Measurements from ENCODE around the gene TMCO2. TPM values are rescaled to one million over a fixed set of nuclear protein-coding genes. Genes with fewer than 3 reads are reported as not detected.

Gene TMCO2
- total RNA-seq, 1 donor from 2014 or later = not detected

GRCh38 chr1:40256401-40257084, 8.8 kb downstream of the TMCO2 start:
- no peak for ATAC-seq
- no peak for DNase-seq (ENCODE audit: low spot score)
- intact Hi-C loops (cut with DNase I) = no loop called here

- DNase-seq (ENCODE audit: low spot score) (no peak), ATAC-seq (peak; percentile 9)
- intact Hi-C loops (cut with DNase I) = no loop called here
Observed at GRCh38 chr1:40257313-40257687, 9.6 kb downstream of the TMCO2 start.

- intact Hi-C loops (cut with DNase I) = no loop called here
- ATAC-seq (peak; percentile 99), DNase-seq (ENCODE audit: low spot score) (peak; percentile 96)
Observed at GRCh38 chr1:40257688-40258444, 10.1 kb downstream of the TMCO2 start, which contains the start of gene ZMPSTE24. Gene ZMPSTE24 (plus strand): TSS chr1:40258236. CDS start chr1:40258272, 36 bp downstream.

- ATAC-seq (peak; percentile 5), DNase-seq (ENCODE audit: low spot score) (no peak)
- intact Hi-C loops (cut with DNase I) = no loop called here
Observed at GRCh38 chr1:40258445-40258769, 10.7 kb downstream of the TMCO2 start.

DNA sequence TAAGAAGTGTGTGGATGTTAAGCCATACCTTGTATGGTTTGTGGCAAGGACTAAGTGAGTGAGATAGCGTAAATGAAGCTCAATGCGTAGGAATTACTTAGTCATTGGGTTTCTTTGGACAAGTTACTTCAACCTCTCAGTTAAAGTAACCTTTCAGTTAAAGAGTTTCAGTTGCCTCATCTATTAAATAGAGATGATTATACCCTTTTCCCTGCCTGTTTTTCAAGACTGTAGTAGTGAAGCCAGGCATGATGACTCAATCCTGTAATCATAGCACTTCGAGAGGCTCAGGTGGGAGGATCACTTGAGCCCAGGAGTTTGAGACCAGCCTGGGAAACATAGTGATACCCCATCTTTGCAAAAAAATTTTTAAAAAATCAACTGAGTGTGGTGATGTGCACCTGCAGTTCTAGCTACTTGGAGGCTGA, 16.6 kb downstream of the TMCO2 start:
- intact Hi-C loops (cut with DNase I) = no loop called here
- ATAC-seq (no peak), DNase-seq (ENCODE audit: low spot score) (no peak)

DNA sequence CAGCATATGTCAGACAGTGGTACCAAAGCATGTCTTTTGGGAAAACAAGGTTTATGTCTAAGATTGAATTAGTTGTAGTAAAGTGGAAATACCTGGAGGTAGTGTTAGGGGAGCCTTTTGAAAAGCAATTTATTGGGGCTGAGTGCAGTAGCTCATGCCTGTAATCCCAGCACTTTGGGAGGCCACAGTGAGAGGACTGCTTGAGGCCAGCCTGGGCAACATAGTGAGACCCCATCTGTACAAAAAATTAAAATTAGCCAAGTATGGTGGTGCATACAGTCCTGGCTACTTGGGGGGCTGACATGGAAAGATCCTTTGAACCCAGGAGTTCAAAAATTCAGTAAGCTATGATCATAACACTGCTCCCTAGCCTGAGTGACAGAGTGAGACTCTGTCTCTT, 17.6 kb downstream of the TMCO2 start:
- ATAC-seq (no peak), DNase-seq (ENCODE audit: low spot score) (no peak)
- intact Hi-C loops (cut with DNase I) = no loop called here

DNA sequence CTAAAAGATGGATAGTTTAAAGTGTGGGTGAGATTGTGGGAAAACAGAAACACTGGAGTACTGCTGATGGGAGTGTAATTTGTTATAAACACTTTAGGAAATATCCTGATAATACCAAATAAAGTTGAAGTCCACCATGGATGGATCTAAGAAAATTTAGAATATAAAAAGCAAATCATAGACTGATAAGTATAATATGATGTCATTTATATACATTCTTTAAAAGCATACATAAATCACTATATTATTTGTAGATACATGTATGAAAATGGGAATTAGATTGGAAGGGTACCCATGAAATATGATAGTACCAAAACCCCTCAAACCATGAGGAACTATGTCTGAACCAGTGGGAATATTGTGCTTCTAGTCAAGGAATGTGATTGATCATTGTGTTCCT, 18.2 kb downstream of the TMCO2 start:
- DNase-seq (ENCODE audit: low spot score) (no peak), ATAC-seq (no peak)
- intact Hi-C loops (cut with DNase I) = no loop called here

DNA sequence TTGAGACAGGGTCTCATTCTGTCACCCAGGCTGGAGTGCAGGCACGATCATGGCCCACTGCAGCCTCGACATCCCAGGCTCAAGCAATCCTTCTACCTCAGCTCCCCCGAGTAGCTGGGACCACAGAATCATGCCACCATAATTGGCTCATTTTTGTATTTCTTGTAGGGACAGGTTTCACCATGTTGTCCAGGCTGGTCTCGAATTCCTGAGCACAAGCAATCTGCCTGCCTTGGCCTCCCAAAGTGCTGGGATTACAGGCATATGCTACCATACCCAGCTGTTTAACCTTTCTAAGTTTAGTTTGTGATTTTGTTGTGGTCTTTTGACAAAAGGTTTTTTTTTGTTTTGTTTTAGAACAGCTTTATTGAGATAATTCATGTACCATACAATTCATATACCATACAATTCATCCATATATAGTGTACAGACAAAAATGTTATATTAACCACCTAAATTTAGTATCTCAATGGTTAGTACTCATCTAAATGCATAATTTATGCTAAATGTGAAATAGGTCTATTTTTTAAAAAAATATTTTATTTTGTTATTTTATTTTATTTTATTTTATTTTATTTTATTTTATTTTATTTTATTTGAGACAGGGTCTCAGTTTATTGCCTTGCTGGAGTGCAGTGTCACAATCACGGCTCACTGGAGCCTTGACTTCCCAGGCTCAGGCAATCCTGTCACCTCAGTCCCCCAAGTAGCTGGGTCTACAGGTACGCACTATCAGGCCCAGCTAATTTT, 19.2 kb downstream of the TMCO2 start:
- no peak for ATAC-seq
- no peak for DNase-seq (ENCODE audit: low spot score)
- intact Hi-C loops (cut with DNase I) = no loop called here

- intact Hi-C loops (cut with DNase I) = no loop called here
- DNase-seq (ENCODE audit: low spot score) (no peak), ATAC-seq (peak; percentile 97)
Observed at GRCh38 chr1:40267767-40268187, 20.0 kb downstream of the TMCO2 start.

GRCh38 chr1:40268211-40268610, 20.5 kb downstream of the TMCO2 start:
- no peak for DNase-seq (ENCODE audit: low spot score)
- intact Hi-C loops (cut with DNase I) = no loop called here
- no peak for ATAC-seq

DNA sequence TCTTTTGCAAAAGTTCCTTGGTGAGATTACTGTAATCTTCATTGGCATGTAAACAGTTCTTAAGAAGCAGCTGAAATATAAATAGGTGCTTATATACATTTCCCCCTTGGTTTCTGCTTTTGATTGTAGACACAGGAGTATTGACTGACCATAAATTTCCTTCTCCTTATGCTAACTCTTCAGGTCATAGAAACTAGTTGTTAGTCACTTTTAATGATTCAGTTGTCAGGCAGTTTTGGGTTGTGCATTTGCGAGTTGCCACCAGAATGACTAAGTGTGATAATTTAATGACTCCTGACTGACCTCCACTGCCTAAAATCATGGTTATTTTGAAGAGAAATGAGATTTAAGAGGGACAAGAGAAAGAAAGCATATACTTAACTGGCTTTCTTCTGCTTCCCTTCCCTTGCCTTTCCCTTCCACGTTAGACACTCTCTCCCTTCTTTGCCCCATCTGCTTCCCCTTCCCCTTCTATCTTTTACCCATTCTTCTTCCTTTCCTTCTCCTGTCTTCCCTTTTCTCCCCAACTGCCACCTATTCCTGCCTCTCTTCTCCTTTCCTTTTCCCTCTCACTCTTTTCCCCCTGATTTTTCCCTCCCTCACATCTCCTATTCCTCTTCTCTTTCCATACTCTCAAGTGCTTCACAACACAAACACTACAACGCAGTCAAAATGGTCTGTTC, 22.6 kb downstream of the TMCO2 start:
- ATAC-seq (no peak), DNase-seq (ENCODE audit: low spot score) (no peak)
- intact Hi-C loops (cut with DNase I) = no loop called here

DNA sequence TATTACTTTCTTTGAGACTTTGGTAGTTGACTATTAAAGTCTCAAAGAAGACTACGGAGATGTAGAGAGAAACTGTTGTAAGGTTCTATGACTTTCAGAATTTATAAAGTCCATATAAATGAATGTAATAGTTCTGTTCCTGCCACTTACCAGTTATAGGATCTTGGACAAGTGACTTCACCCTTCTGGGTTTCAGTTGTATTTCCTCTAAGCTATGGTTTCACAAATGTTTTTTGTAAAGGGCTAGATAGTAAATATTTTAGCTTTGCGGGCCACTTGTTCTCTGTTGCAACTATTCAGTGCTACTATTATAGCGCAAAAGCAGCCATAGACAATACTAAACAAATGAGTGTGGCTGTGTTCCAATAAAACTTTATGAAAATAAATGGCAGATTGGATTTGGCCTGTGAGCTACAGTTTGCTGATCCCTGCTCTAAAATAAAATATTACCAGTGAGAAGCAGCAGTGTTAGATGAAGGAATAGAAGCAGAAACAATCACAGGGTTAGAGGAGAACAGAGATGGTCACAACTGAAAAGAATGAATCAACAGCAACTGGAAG, 25.0 kb downstream of the TMCO2 start:
- no peak for ATAC-seq
- intact Hi-C loops (cut with DNase I) = no loop called here
- DNase-seq (ENCODE audit: low spot score) = no peak

DNA sequence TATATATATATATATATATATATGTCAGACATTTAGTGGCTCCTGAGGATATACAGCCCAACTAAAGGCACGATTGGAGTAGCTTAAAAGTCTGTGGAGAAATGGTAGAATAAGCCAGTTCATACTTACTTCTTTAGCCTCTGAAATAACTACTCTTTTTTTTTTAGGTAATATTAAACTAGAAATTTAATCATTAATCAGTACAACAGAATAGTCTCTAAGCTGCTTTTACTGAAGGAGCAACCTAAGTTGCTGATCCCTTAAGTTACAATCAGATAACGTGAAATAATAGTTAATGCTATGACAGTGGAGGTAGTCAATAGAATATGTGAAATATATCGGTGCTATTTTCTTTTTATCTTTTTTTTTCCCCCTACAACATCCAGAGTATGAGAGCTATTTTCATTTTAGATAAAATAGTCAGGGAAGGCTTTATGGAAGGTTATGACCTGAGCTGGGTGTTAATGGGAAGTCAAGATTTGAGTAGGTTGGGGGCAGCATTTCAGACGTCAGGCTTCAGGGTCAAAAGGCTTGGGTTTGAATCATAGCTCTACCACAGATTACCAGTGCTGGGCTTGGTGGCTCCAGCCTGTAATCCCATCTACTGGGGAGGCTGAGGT, 25.9 kb downstream of the TMCO2 start:
- no peak for DNase-seq (ENCODE audit: low spot score)
- no peak for ATAC-seq
- intact Hi-C loops (cut with DNase I) = no loop called here

DNA sequence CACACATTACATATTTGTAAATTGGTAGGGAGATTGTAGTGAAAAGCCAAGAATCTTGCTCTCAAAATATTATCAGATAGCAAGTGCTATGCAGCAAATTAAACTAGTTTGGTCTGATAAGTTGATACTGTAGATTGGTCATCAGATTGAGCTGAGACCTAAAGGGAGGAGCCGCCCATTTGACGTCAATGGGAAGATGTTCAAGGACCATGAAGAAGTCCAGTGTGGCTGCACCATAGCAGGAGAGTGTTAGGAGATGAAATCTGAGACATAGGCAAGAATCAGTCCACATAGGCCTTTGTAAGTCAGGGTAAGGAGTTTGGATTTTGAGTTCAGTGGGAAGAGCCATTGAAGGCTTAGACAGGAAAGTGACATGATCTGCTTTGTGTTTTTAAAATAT, 26.6 kb downstream of the TMCO2 start:
- intact Hi-C loops (cut with DNase I) = no loop called here
- DNase-seq (ENCODE audit: low spot score) (no peak), ATAC-seq (no peak)

DNA sequence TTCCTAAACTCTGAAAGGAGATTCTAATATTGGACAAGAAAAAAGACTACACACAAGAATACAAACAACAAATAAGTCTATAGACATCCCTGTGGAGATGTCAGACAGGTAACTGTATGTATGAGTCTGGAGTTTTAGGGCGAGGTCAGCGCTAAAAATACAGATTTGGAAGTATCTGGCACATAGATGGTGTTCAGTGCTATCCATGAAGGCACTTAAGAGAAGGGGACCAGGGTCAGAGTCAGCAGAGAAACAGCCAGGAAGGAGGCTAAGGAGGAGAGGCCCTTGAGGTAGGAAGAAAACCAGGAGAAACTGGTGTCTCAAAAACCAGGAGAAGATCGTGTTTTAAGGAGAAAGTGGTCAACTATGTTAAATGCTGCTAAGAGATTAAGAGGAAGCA, 28.4 kb downstream of the TMCO2 start:
- ATAC-seq (no peak), DNase-seq (ENCODE audit: low spot score) (no peak)
- intact Hi-C loops (cut with DNase I) = no loop called here

DNA sequence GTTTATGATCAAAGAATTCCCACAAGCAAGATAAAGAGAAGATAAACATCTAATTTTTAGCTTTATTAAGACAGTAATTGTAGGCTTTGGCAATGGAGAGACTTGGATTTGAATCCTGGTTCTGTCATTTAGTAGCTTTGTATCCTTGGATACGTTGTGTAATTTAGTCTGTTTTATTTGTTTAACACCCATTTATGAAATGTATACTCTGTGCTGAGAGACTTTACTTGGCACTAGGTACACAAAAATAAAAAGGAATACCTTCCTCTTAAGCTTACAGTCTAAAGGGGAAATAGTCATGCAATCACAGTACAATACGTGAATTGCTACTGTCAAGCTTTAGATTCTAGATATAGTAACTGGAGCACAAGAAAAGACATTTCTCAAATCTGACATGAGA, 34.1 kb downstream of the TMCO2 start:
- intact Hi-C loops (cut with DNase I) = no loop called here
- DNase-seq (ENCODE audit: low spot score) (no peak), ATAC-seq (no peak)

DNA sequence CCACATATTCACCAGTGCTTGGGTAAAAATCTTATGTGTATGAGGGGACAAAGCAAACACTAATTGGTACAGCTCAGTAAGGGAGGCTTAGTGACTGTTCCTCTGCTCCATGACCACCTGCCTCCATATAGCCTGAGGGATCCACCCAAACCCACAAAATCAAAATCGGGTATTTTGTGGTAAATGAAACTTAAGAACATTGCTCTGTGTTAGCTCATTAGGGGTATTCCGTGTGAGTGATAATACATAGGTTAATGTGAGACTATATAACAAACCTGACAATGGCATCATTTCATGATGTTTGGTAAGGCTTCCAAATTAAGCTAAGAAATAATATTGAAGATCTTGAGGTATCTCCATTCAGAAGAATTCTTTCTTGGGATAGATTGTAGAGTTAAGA, 43.6 kb downstream of the TMCO2 start:
- DNase-seq (ENCODE audit: low spot score) = no peak
- ATAC-seq = no peak
- intact Hi-C loops (cut with DNase I) = no loop called here

- intact Hi-C loops (cut with DNase I) = no loop called here
- peak; percentile 33 for DNase-seq (ENCODE audit: low spot score)
- no peak for ATAC-seq
Observed at GRCh38 chr1:40299366-40300248, 51.9 kb downstream of the TMCO2 start.
